CD14-positive monocyte (primary cell): Measurements from ENCODE around the gene HCST. TPM values are rescaled to one million over a fixed set of nuclear protein-coding genes. Genes with fewer than 3 reads are reported as not detected.

ENCODE experiments used
- DNase-seq, 3 donors: peaks; one replicate each; pipeline ENCODE4 v3.0.0-alpha.2; 2011 to 2022
- H2AFZ ChIP-seq: 2 replicates; pipeline ENCODE4 v1.6.0; 2012; ENCODE audit warnings: mild to moderate bottlenecking, low read depth, low read length, inconsistent platforms; ENCODE audit not compliant: insufficient read depth, poor library complexity, severe bottlenecking
- H3K27ac ChIP-seq, 2 donors: 1 replicate in 1 of 2; 2 replicates in 1 of 2; pipeline ENCODE4 v1.5.1; 2012 to 2013; ENCODE audit warnings: low read length in 2 of 2, control low read depth in 1 of 2, inconsistent platforms in 1 of 2, low read depth in 1 of 2, mild to moderate bottlenecking in 1 of 2
- H3K27me3 ChIP-seq, 2 donors: one replicate each; pipeline versions ENCODE4 v1.6.0 to v1.6.1; 2011 to 2013; ENCODE audit warnings: low read length in 2 of 2; ENCODE audit not compliant: control insufficient read depth in 2 of 2, insufficient read depth in 2 of 2
- H3K36me3 ChIP-seq, 2 donors: replicated peaks in 1 of 2; 1 replicate in 1 of 2; 2 replicates in 1 of 2; pipeline versions ENCODE4 v1.5.1 to v1.6.1; 2012 to 2013; ENCODE audit warnings: low read length in 2 of 2, control low read depth in 1 of 2, inconsistent platforms in 1 of 2, mild to moderate bottlenecking in 1 of 2; ENCODE audit not compliant: insufficient read depth in 2 of 2, control insufficient read depth in 1 of 2
- H3K4me1 ChIP-seq, 2 donors: 1 replicate in 1 of 2; 2 replicates in 1 of 2; pipeline versions ENCODE4 v1.5.1 to v1.6.1; 2012 to 2013; ENCODE audit warnings: low read length in 2 of 2, control low read depth in 1 of 2, inconsistent platforms in 1 of 2, mild to moderate bottlenecking in 1 of 2, moderate library complexity in 1 of 2; ENCODE audit not compliant: insufficient read depth in 2 of 2, control insufficient read depth in 1 of 2
- H3K4me2 ChIP-seq: replicated peaks from 2 replicates; pipeline ENCODE3; 2012; ENCODE audit warnings: low read length, moderate library complexity, mild to moderate bottlenecking; ENCODE audit not compliant: poor library complexity, severe bottlenecking; ENCODE audit errors: extremely low read depth
- H3K4me3 ChIP-seq, 3 experiments: fragments of 200-600 bp in 1 of 3; sonication (generic) in 1 of 3; replicated peaks in 1 of 3; 1 replicate in 2 of 3; 2 replicates in 1 of 3; pipeline ENCODE4 v1.5.1; 2011 to 2013; ENCODE audit warnings: low read length in 3 of 3, mild to moderate bottlenecking in 3 of 3, control low read depth in 2 of 3, low read depth in 2 of 3, inconsistent platforms in 1 of 3, moderate library complexity in 1 of 3
- H3K79me2 ChIP-seq: 2 replicates; pipeline ENCODE4 v1.6.0; 2012; ENCODE audit warnings: mild to moderate bottlenecking, control low read depth, inconsistent platforms, low read length, moderate library complexity; ENCODE audit not compliant: insufficient read depth
- H3K9ac ChIP-seq: 2 replicates; pipeline ENCODE4 v1.6.0; 2017; ENCODE audit warnings: low read length, mild to moderate bottlenecking; ENCODE audit not compliant: insufficient read depth, poor library complexity, severe bottlenecking
- H3K9me3 ChIP-seq, 2 donors: replicated peaks in 1 of 2; 1 replicate in 1 of 2; 2 replicates in 1 of 2; pipeline versions ENCODE4 v1.5.1 to v1.6.1; 2012 to 2013; ENCODE audit warnings: low read length in 2 of 2, control low read depth in 1 of 2; ENCODE audit not compliant: control insufficient read depth in 1 of 2, insufficient read depth in 1 of 2
- H4K20me1 ChIP-seq: 2 replicates; pipeline ENCODE4 v1.6.0; 2012; ENCODE audit warnings: mild to moderate bottlenecking, low read length, control low read depth, moderate library complexity; ENCODE audit not compliant: insufficient read depth
- H3K27ac Mint-ChIP-seq, 7 donors: one replicate each; pipeline ENCODE4 v1.8.0; 2020; ENCODE audit warnings: mild to moderate bottlenecking in 7 of 7, mixed read lengths in 7 of 7, moderate library complexity in 6 of 7, inconsistent platforms in 2 of 7
- H3K27me3 Mint-ChIP-seq, 3 donors: one replicate each; pipeline ENCODE4 v1.8.0; 2021 to 2022; ENCODE audit warnings: low read depth in 3 of 3, mild to moderate bottlenecking in 3 of 3, mixed read lengths in 3 of 3, moderate library complexity in 3 of 3, inconsistent platforms in 1 of 3
- H3K36me3 Mint-ChIP-seq, 2 donors: one replicate each; pipeline ENCODE4 v1.8.0; 2020; ENCODE audit warnings: mixed read lengths in 2 of 2, inconsistent platforms in 1 of 2, mild to moderate bottlenecking in 1 of 2
- H3K4me1 Mint-ChIP-seq: one replicate; pipeline ENCODE4 v1.8.0; 2020; ENCODE audit warnings: mild to moderate bottlenecking, mixed read lengths
- H3K4me3 Mint-ChIP-seq, 2 donors: one replicate each; pipeline ENCODE4 v1.8.0; 2020; ENCODE audit warnings: mild to moderate bottlenecking in 2 of 2, mixed read lengths in 2 of 2, moderate library complexity in 1 of 2
- H3K9me3 Mint-ChIP-seq, 7 donors: one replicate each; pipeline ENCODE4 v1.8.0; 2020 to 2022; ENCODE audit warnings: mixed read lengths in 7 of 7, mild to moderate bottlenecking in 6 of 7, moderate library complexity in 6 of 7, inconsistent platforms in 2 of 7
- CTCF ChIP-seq: fragments of 200-600 bp; IDR thresholded peaks from one replicate; pipeline ENCODE4 v1.8.0; 2022; ENCODE audit warnings: antibody characterized with exemption, mild to moderate bottlenecking
- WGBS: methylation state at CpG from one replicate; pipeline ENCODE4 v1.1.5; 2013; ENCODE audit warnings: missing lambda C conversion rate; ENCODE audit not compliant: insufficient coverage; 5-methylcytosine and 5-hydroxymethylcytosine counted together
- intact Hi-C, 2 donors: fragments of 100-400 bp; cut with micrococcal nuclease; formaldehyde crosslinking; loops; one replicate each; pipeline versions ENCODE4 v1.15.0 to v1.15.1; 2023
- polyA plus RNA-seq, 3 donors: library from polyadenylated mRNA; depleted of rRNA in 1 of 3; unstranded in 2 of 3; stranded (reverse) in 1 of 3; fragments of 300-500 nt in 2 of 3; fragments of >200 nt in 1 of 3; fragmentation: Illumina TruSeq in 2 of 3; gene quantifications; 1 replicate in 2 of 3; 2 replicates in 1 of 3; pipeline ENCODE4 v1.2.3, GENCODE V29; 2012 to 2021

HCST gene
- polyA plus RNA-seq, 3 donors, result 264 to 829 (median 594) TPM

GRCh38 chr19:35903550-35904179 is 1.3 kb downstream of the HCST start:
- WGBS, result 0% methylated on average over 24 of the region's 24 CpGs

More at GRCh38 chr19:35903550-35904179, 1.3 kb downstream of the HCST start:
- Histone ChIP-seq H4K20me1 (peaks cover 10% of the 10 kb centered on the region), H3K79me2 (peaks cover 95% of the 10 kb centered on the region), H2AFZ (no peak overlapping the region), H3K9me3 (no peaks in the 10 kb centered on the region), H3K27ac (peak overlapping the region; percentile 95 to 98), H3K4me3 (peak overlapping the region; percentile 31 to 99 (median 97)), H3K4me2 (peak overlapping the region; percentile 100), H3K36me3 (peaks cover 18 to 21% of the 10 kb centered on the region in 2 donors), H3K27me3 (no peaks in the 10 kb centered on the region), H3K4me1 (peaks cover 74 to 81% of the 10 kb centered on the region in 2 donors), H3K9ac (peak overlapping the region; percentile 84)
- Mint-ChIP-seq H3K4me1 (peaks cover 61% of the 10 kb centered on the region), H3K27me3 (peaks cover 0 to 12% (median 0%) of the 10 kb centered on the region in 3 donors), H3K36me3 (peaks cover 36 to 41% of the 10 kb centered on the region in 2 donors), H3K27ac (peak overlapping the region; percentile 96 to 100 (median 100)), H3K4me3 (peak overlapping the region; percentile 97 to 98), H3K9me3 (peaks cover 0 to 2% (median 0%) of the 10 kb centered on the region in 7 donors)
- peak; percentile 90 to 96 (median 95) for DNase-seq
- no peak for TF ChIP-seq CTCF
- intact Hi-C loops, result loop anchor here in 1 of 2 donors (2.0 to 10.0 kb wide), 5 partner anchors 27 to 459 kb away; partner anchors contain the start of genes FFAR2, IGFLR1, LIN37 and OVOL3
